SU-DHL-6 (cell line): ENCODE data around the gene NPIPB8.
"Not testable (repeated sequence)": the region's sequence is repeated elsewhere in the genome, so short reads cannot be mapped to it uniquely, and the experiment has no call there.

Experiments
- H2AFZ ChIP-seq: fragments of 200-600 bp; sonication (generic); 2 replicates; pipeline ENCODE4 v1.6.1; 2014; ENCODE audit warnings: low read depth, mild to moderate bottlenecking, moderate library complexity, mixed read lengths, antibody characterized with exemption, low read length; ENCODE audit not compliant: severe bottlenecking
- H3F3A ChIP-seq: fragments of 200-600 bp; shearing (Covaris generic); 2 replicates; pipeline ENCODE4 v1.6.0; 2016; ENCODE audit warnings: antibody characterized with exemption, mild to moderate bottlenecking; ENCODE audit not compliant: insufficient read depth
- H3K27ac ChIP-seq: fragments of 200-600 bp; sonication (generic); 2 replicates; pipeline ENCODE4 v1.5.1; 2016; ENCODE audit warnings: low read depth, mild to moderate bottlenecking, low read length, moderate library complexity, mixed read lengths
- H3K27me3 ChIP-seq: fragments of 200-600 bp; sonication (generic), shearing (Covaris generic); 2 replicates; pipeline ENCODE4 v1.6.0; 2014; ENCODE audit warnings: mild to moderate bottlenecking, low read length
- H3K36me3 ChIP-seq: fragments of 200-600 bp; sonication (generic); 2 replicates; pipeline ENCODE4 v1.6.1; 2014; ENCODE audit warnings: mild to moderate bottlenecking, low read length, mixed read lengths
- H3K4me2 ChIP-seq: fragments of 300-600, 200-600 bp; shearing (Covaris generic), sonication (generic); 2 replicates; pipeline ENCODE4 v1.6.0; 2014; ENCODE audit warnings: low read length, low read depth, mild to moderate bottlenecking; ENCODE audit not compliant: poor library complexity, severe bottlenecking
- H3K4me3 ChIP-seq: fragments of 200-600 bp; sonication (generic); 2 replicates; pipeline ENCODE4 v1.5.1; 2014; ENCODE audit warnings: antibody characterized with exemption, low read length, mild to moderate bottlenecking, mixed read lengths; ENCODE audit not compliant: insufficient read depth, poor library complexity, severe bottlenecking
- H3K79me2 ChIP-seq: fragments of 200-600 bp; sonication (generic); 2 replicates; pipeline ENCODE4 v1.6.1; 2014; ENCODE audit warnings: mild to moderate bottlenecking, low read length, moderate library complexity; ENCODE audit not compliant: insufficient read depth
- H3K9ac ChIP-seq: fragments of 200-600 bp; sonication (generic); 2 replicates; pipeline ENCODE4 v1.7.0; 2014; ENCODE audit warnings: mild to moderate bottlenecking, low read length
- H3K9me2 ChIP-seq: fragments of 200-600 bp; sonication (generic); replicated peaks from 2 replicates; pipeline ENCODE4 v1.6.1; 2014; ENCODE audit warnings: low read length; ENCODE audit not compliant: insufficient read depth
- H3K9me3 ChIP-seq: fragments of 200-600 bp; sonication (generic); 2 replicates; pipeline ENCODE4 v1.6.1; 2014; ENCODE audit warnings: low read length, mixed read lengths; ENCODE audit not compliant: insufficient read depth
- H4K20me1 ChIP-seq: fragments of 200-600 bp; sonication (generic); 2 replicates; pipeline ENCODE4 v1.6.1; 2014; ENCODE audit warnings: low read depth, mild to moderate bottlenecking, antibody characterized with exemption, low read length, moderate library complexity, mixed read lengths
- EZH2phosphoT487 ChIP-seq: fragments of 200-600 bp; sonication (generic), shearing (Covaris generic); conservative IDR thresholded peaks from 2 replicates; pipeline ENCODE4 v1.6.1; 2018; ENCODE audit warnings: mild to moderate bottlenecking, antibody characterized with exemption, low read length, moderate library complexity, mixed read lengths
- TF ChIP-seq, protein P1 (sequence below): fragments of 200-600 bp; sonication (generic); IDR thresholded peaks from one replicate; pipeline ENCODE4 v1.5.1; 2017; ENCODE audit warnings: antibody characterized with exemption, mild to moderate bottlenecking, low read length, moderate library complexity; ENCODE audit not compliant: insufficient read depth, poor library complexity, severe bottlenecking

Gene NPIPB8

DNA sequence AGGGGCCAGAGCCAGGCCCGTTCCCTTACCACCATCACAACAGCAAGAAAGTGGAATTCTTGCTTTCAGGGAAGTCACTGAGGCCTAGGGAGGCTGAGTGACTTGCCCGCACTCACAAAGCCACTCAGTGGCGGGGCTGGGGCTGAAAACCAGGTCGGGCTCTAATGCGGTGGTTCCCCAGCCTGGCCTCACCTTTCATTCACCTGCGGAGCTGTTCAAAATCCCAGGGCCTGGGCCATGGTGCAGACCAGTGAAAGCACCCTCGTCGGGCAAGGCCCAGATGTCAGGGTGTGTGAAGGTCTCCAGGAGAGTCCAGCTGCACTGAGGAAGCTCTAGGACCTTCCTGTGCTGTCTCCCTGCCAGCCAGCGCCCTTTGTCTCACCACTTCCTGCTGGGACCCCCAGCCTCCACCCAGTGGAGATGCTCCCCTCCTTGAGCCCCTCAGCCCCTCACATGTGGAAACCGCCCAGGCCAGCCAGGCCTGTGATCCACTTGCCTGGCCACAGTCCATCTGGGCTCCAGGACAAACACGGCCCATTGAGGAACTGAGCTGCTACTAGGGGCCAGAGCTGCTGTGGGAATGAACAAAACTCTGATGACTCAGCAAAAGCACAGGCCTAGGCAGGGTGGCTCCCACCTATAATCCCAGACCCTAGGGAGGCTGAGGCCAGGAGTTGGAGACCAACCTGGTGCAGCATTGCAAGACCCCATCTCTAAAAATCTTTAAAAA, 28.8 kb upstream of the NPIPB8 start:
- H3K4me2 ChIP-seq, H3K79me2 ChIP-seq, H3F3A ChIP-seq, H3K27ac ChIP-seq, H3K9ac ChIP-seq, H2AFZ ChIP-seq, H3K36me3 ChIP-seq, H4K20me1 ChIP-seq, H3K9me3 ChIP-seq, H3K9me2 ChIP-seq, H3K4me3 ChIP-seq, H3K27me3 ChIP-seq: not testable (repeated sequence)

DNA sequence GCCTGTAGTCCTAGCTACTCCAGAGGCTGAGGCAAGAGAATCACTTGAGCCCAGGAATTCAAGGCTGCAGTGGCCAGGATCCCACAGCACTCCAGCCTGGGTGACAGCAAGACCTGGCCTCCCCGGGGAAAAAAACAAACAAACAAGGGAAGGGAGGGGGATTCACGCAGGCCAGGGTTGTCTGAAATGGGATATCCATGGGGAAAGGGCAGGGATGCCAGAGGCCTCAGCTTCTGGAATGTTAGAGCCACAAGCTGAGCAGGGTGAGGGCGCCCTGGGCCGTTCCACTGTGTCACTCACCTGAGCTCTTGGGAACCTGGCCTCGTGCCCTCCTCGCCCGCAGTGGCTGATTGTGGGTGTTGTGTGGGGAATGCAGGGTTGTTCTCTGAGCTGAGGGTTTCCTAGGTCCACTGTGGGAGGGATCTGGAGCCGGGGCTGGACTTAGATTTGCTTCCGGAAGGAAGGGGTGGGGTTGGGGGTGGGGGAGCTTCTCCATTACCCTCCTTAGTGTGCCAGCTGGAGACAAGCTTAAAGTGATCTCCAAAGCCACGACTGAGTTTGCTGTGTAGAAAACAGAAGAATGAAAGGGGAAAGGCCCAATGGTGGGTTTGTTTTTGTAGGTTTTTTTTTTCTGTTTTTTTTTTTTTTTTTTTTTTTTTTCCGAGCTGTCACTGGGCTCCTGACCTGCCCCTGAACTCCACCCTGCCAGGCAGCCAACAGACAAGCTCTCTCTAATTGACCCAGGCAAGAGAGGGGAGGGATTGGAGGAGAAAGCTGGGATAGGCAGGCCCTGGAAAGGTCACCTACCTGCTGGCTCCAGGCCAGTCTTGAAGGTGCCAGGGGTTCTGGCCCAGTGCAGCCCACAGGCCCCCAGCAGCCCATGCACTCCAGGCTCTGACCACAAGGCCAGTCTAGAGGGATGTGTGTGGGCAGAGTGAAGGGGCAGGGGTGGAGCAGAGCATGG, 28.0 kb upstream of the NPIPB8 start, which contains the start of gene SULT1A1:
Gene SULT1A1 (minus strand): TSS at position 414 of the 964 bp plus-strand sequence. CDS start 1,189 bp downstream, outside the sequence.
- Histone ChIP-seq H3K79me2 (no peaks in the 10 kb centered on the region), H3K9ac (no peak within 1 kb of the TSS), H3K9me2 (no peaks in the 10 kb centered on the region), H3K27me3 (no peaks in the 10 kb centered on the region), H3F3A (no peaks in the 10 kb centered on the region), H4K20me1 (no peaks in the 10 kb centered on the region), H3K4me2 (no peak within 1 kb of the TSS), H3K4me3 (no peak within 1 kb of the TSS), H3K36me3 (no peaks in the 10 kb centered on the region), H3K27ac (no peak within 1 kb of the TSS), H3K9me3 (no peaks in the 10 kb centered on the region), H2AFZ (no peak within 1 kb of the TSS)
- TF ChIP-seq EZH2phosphoT487 = no peak
- TF ChIP-seq, protein P1, sequence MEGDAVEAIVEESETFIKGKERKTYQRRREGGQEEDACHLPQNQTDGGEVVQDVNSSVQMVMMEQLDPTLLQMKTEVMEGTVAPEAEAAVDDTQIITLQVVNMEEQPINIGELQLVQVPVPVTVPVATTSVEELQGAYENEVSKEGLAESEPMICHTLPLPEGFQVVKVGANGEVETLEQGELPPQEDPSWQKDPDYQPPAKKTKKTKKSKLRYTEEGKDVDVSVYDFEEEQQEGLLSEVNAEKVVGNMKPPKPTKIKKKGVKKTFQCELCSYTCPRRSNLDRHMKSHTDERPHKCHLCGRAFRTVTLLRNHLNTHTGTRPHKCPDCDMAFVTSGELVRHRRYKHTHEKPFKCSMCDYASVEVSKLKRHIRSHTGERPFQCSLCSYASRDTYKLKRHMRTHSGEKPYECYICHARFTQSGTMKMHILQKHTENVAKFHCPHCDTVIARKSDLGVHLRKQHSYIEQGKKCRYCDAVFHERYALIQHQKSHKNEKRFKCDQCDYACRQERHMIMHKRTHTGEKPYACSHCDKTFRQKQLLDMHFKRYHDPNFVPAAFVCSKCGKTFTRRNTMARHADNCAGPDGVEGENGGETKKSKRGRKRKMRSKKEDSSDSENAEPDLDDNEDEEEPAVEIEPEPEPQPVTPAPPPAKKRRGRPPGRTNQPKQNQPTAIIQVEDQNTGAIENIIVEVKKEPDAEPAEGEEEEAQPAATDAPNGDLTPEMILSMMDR = no peak

DNA sequence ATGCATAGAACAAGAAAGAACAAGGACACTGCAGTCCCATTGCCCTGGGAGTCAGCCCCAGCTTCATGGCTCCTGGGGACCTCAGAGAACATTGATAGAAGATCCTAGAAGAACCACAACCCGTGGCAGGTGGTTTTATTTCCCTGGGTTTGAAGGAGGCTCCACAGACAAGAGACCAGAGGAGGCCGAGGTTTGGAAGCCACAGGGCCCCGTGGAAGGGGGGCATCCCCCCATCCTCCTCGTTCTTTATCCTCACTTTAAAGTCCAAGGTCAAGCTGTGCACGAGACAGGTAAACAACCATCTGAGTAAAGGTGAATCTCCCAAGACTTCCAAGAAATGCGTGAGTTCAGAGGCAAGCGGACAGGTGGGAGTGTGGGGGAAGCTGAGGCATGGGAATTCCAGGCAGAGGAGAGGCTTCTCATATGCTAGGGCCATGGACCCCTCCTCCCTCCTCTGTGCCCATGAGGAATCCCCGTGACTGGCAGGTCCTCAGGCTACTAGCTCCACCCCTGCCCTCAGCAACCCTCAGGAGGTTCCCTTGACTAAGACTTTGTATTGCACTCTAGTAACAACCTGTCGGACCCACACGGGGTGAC, 27.2 kb upstream of the NPIPB8 start:
- no peaks in the 10 kb centered on the region for H4K20me1 ChIP-seq
- no peak overlapping the region for H3K4me3 ChIP-seq
- no peaks in the 10 kb centered on the region for H3K36me3 ChIP-seq
- no peaks in the 10 kb centered on the region for H3K9me3 ChIP-seq
- H3K27me3 ChIP-seq = no peaks in the 10 kb centered on the region
- no peaks in the 10 kb centered on the region for H3K9me2 ChIP-seq
- TF ChIP-seq EZH2phosphoT487 = no peak
- TF ChIP-seq, protein P1 = no peak
- no peaks in the 10 kb centered on the region for H3K79me2 ChIP-seq
- H3K27ac ChIP-seq = no peak overlapping the region
- no peaks in the 10 kb centered on the region for H3F3A ChIP-seq
- H3K9ac ChIP-seq = no peak overlapping the region
- H2AFZ ChIP-seq = no peak overlapping the region
- H3K4me2 ChIP-seq = no peak overlapping the region

DNA sequence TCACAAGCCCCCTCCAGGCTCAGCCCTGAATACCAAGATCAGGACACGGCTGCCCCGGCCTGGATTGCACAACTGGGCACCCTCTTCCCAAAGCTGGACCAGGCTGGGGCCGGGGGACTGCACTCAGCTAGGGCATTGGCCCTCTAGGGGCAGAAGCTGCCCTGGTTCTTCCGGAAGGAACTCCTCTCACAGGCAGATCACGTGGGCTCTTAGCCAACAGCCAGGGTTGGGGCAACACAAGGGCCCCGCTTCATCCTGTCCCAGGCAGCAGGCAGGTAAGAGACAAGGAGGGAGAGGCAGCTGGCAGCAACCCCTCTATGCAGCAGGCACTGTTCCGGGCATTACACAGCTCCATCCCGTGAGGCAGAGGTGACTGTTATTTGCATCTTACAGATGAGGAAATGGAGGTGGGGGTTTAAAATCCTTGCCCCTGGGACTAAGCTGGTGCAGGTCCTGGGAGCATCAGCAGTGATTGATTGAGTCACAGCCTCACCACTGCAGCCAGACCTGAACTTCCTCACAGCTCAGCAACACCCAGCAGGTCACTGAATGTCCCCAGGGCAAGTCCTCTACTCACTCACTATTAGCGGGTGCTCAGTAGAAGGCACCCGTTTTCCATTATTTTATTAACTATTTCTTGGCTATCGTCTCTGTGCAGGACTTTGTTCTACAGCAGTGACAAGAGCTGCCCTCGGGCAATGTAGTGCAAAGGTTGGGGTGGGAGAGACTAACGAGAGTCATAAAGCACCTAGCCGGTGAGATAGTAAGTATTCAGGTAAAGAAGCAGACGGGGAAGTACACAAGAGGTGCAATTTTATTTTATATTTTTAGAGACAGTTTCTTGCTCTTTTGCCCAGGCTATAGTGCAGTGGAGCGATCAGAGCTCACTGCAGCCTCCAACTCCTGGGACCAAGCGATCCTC, 25.2 kb upstream of the NPIPB8 start:
- not testable (repeated sequence) for H3K9me2 ChIP-seq, H4K20me1 ChIP-seq, H3K36me3 ChIP-seq, H2AFZ ChIP-seq, H3K27ac ChIP-seq, H3K9ac ChIP-seq, H3K79me2 ChIP-seq, H3K4me3 ChIP-seq, H3K27me3 ChIP-seq, H3F3A ChIP-seq, H3K9me3 ChIP-seq, H3K4me2 ChIP-seq

DNA sequence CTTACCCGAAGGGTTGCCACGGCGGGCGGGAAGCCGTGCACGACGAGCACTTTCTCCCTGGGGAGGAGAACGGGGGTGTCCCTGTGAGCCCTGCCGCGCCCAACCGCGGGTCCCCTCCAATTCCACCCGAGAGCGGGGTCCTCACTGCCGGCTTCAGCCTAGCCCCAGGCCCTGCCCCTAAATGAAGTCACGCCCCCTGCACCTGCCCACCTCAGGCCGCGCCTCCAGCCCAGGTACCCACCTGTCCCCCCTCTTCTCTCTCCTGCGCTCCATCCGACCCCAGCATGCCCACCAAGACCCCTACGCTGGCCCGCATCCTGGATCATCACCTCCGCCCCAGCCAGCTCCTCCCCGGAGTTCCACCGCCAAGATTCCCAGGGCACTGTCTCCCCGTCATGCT, 24.0 kb upstream of the NPIPB8 start:
- H3K36me3 ChIP-seq, H4K20me1 ChIP-seq, H3K9me2 ChIP-seq, H3K27ac ChIP-seq, H3K4me3 ChIP-seq, H3K27me3 ChIP-seq, H2AFZ ChIP-seq, H3K4me2 ChIP-seq, H3K9ac ChIP-seq, H3K9me3 ChIP-seq, H3K79me2 ChIP-seq, H3F3A ChIP-seq: not testable (repeated sequence)
